Mesendoderm (in vitro differentiated cells): ENCODE data around the gene ADAM12.

Experiments
- DNase-seq: peaks from one replicate; pipeline ENCODE4 v3.0.0; 2013
- H2AK5ac ChIP-seq: 2 replicates; pipeline ENCODE4 v1.6.1; 2013; ENCODE audit warnings: low read length, inconsistent platforms
- H2BK120ac ChIP-seq: 2 replicates; pipeline ENCODE4 v1.6.1; 2013; ENCODE audit warnings: low read depth, mild to moderate bottlenecking, low read length, moderate library complexity, mixed read lengths
- H2BK15ac ChIP-seq: replicated peaks from 2 replicates; pipeline ENCODE4 v1.6.1; 2013; ENCODE audit warnings: low read depth, mild to moderate bottlenecking, moderate library complexity
- H2BK5ac ChIP-seq: 2 replicates; pipeline ENCODE4 v1.6.1; 2013; ENCODE audit warnings: low read length, inconsistent platforms
- H3K18ac ChIP-seq: 2 replicates; pipeline ENCODE4 v1.6.1; 2013; ENCODE audit warnings: mild to moderate bottlenecking, low read length, mixed read lengths
- H3K23ac ChIP-seq: one replicate; pipeline ENCODE4 v1.6.1; 2013; ENCODE audit warnings: low read length
- H3K27ac ChIP-seq: 2 replicates; pipeline ENCODE4 v1.5.1; 2013; ENCODE audit warnings: low read depth, mild to moderate bottlenecking, inconsistent platforms, low read length, moderate library complexity
- H3K27me3 ChIP-seq: 2 replicates; pipeline ENCODE4 v1.6.1; 2013; ENCODE audit warnings: low read length, control low read depth, mild to moderate bottlenecking, inconsistent platforms; ENCODE audit not compliant: insufficient read depth, poor library complexity
- H3K36me3 ChIP-seq: 2 replicates; pipeline ENCODE4 v1.6.1; 2013; ENCODE audit warnings: low read length, inconsistent platforms; ENCODE audit not compliant: control insufficient read depth, insufficient read depth
- H3K4ac ChIP-seq: one replicate; pipeline ENCODE4 v1.6.1; 2013; ENCODE audit warnings: low read depth, mild to moderate bottlenecking, low read length, moderate library complexity
- H3K4me1 ChIP-seq: 2 replicates; pipeline ENCODE4 v1.6.1; 2013; ENCODE audit warnings: low read depth, low read length, inconsistent platforms; ENCODE audit not compliant: control insufficient read depth
- H3K4me2 ChIP-seq: 2 replicates; pipeline ENCODE4 v1.6.1; 2013; ENCODE audit warnings: low read length
- H3K4me3 ChIP-seq: 2 replicates; pipeline ENCODE4 v1.5.1; 2013; ENCODE audit warnings: mild to moderate bottlenecking, low read length
- H3K56ac ChIP-seq: one replicate; pipeline ENCODE4 v1.6.1; 2013; ENCODE audit warnings: low read length
- H3K79me1 ChIP-seq: 2 replicates; pipeline ENCODE4 v1.6.1; 2013; ENCODE audit warnings: low read length, inconsistent platforms
- H3K79me2 ChIP-seq: 2 replicates; pipeline ENCODE4 v1.6.1; 2013; ENCODE audit warnings: mild to moderate bottlenecking, low read length; ENCODE audit not compliant: control insufficient read depth, insufficient read depth
- H3K9ac ChIP-seq: 2 replicates; pipeline ENCODE4 v1.6.1; 2013; ENCODE audit warnings: low read length, inconsistent platforms
- H4K5ac ChIP-seq: one replicate; pipeline ENCODE4 v1.6.1; 2013; ENCODE audit warnings: low read length
- H4K8ac ChIP-seq: one replicate; pipeline ENCODE4 v1.6.1; 2013; ENCODE audit warnings: low read depth, mild to moderate bottlenecking, control low read depth, low read length, moderate library complexity
- WGBS: extraction: QIAGEN DNeasy Blood & Tissue Kit; methylation state at CpG from one replicate; pipeline ENCODE4 v1.1.7; 2013; ENCODE audit warnings: low lambda C conversion rate, missing lambda C conversion rate; ENCODE audit not compliant: insufficient coverage; ENCODE audit errors: extremely low coverage; 5-methylcytosine and 5-hydroxymethylcytosine counted together

Gene ADAM12

DNA sequence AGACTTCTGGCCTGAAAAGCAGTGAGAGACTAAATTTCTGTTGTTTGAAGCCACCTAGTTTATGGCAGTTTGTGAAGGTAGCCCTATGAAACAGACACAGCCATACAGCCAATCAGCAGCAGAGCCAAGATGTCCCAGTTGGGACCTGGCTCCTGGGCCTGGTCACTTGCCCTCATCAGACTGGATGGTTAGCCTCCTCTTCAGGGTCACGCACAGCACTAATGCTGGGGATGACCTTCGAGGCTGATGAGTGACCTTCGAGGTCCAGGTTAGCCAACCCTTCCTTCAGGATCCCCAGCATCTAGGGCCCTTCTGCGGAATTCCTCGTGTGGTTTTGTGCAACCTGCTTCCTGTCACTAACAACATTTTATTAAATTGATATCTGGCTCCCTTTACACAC, 262.3 kb downstream of the ADAM12 start:
- no peak overlapping the region for H3K4ac ChIP-seq
- H2BK15ac ChIP-seq, result no peak overlapping the region
- no peak overlapping the region for H2BK5ac ChIP-seq
- no peaks in the 10 kb centered on the region for H3K27me3 ChIP-seq
- WGBS, result no CpG with 5 or more reads among the region's 5 CpGs
- H2BK120ac ChIP-seq, result no peak overlapping the region
- no peak overlapping the region for H3K4me3 ChIP-seq
- H3K23ac ChIP-seq, result no peak overlapping the region
- no peak overlapping the region for H4K8ac ChIP-seq
- H2AK5ac ChIP-seq, result no peak overlapping the region
- no peak for DNase-seq
- H3K9ac ChIP-seq, result no peak overlapping the region
- H4K5ac ChIP-seq, result no peak overlapping the region
- H3K56ac ChIP-seq, result no peak overlapping the region
- no peak overlapping the region for H3K18ac ChIP-seq
- H3K79me2 ChIP-seq, result no peaks in the 10 kb centered on the region
- H3K4me2 ChIP-seq, result no peak overlapping the region
- H3K4me1 ChIP-seq, result no peaks in the 10 kb centered on the region
- H3K36me3 ChIP-seq, result no peaks in the 10 kb centered on the region
- no peaks in the 10 kb centered on the region for H3K79me1 ChIP-seq
- H3K27ac ChIP-seq, result no peak overlapping the region

DNA sequence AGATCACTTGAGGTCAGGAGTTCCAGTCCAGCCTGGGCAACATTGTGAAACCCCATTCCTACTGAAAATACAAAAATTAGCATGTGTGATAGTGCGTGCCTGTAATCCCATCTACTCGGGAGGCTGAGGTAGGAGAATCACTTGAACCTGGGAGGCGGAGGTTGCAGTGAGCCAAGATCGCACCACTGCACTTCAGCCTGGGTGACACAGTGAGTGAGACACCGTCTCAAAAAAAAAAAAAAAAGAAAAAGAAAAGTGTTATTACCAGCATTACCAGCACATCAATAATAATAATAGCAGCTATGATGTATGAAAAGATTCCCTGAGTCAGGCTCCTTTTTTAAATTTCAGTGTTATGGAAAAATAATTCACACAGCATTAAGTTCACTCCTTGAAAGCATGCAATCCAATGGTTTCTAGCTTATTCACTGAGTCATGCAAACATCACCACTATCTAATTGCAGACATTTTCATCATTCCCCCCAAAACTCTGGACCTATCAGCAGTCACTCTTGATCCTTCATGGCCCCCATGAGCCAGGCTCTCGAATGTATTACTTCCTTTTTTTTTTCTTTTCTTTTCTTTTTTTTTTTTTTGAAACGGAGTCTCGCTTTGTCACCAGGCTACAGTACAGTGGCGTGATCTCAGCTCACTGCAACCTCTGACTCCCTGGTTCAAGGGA, 263.5 kb downstream of the ADAM12 start:
- Histone ChIP-seq H4K5ac (no peak overlapping the region), H3K18ac (no peak overlapping the region), H4K8ac (no peak overlapping the region), H2BK120ac (no peak overlapping the region), H3K79me1 (no peaks in the 10 kb centered on the region), H2BK5ac (no peak overlapping the region), H3K27ac (no peak overlapping the region), H3K4ac (no peak overlapping the region), H3K36me3 (no peaks in the 10 kb centered on the region), H3K79me2 (no peaks in the 10 kb centered on the region), H2AK5ac (no peak overlapping the region), H3K9ac (no peak overlapping the region), H3K4me3 (no peak overlapping the region), H2BK15ac (no peak overlapping the region), H3K23ac (no peak overlapping the region), H3K4me1 (no peaks in the 10 kb centered on the region), H3K56ac (no peak overlapping the region), H3K4me2 (no peak overlapping the region), H3K27me3 (no peaks in the 10 kb centered on the region)
- no peak for DNase-seq
- no CpG with 5 or more reads among the region's 9 CpGs for WGBS

DNA sequence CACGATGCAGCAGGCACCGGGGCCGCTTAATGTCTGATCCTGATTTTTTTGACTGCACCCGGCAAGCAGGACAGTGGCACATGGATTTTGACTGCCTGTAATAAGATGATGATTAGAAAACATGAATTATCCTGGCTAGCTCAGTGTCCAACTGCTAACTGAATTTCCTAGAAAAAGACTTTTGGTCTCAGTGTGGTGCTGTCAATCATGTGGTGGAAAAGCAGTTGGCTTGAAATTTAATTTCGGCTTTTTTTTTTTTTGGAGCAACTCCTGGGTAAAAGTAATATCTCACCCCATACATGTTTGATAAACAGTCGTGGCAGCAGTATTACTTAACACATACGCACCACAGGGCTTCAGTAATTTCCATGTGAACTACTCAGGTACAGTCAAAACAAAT, 264.2 kb downstream of the ADAM12 start:
- Histone ChIP-seq H3K79me2 (no peaks in the 10 kb centered on the region), H2BK15ac (no peak overlapping the region), H3K79me1 (no peaks in the 10 kb centered on the region), H2BK120ac (no peak overlapping the region), H4K8ac (no peak overlapping the region), H3K4me1 (no peaks in the 10 kb centered on the region), H3K18ac (no peak overlapping the region), H3K27ac (no peak overlapping the region), H3K4me2 (no peak overlapping the region), H2AK5ac (no peak overlapping the region), H3K9ac (no peak overlapping the region), H3K4ac (no peak overlapping the region), H2BK5ac (no peak overlapping the region), H3K4me3 (no peak overlapping the region), H4K5ac (no peak overlapping the region), H3K36me3 (no peaks in the 10 kb centered on the region), H3K56ac (no peak overlapping the region), H3K23ac (no peak overlapping the region), H3K27me3 (no peaks in the 10 kb centered on the region)
- no peak for DNase-seq
- WGBS, result no CpG with 5 or more reads among the region's 7 CpGs

DNA sequence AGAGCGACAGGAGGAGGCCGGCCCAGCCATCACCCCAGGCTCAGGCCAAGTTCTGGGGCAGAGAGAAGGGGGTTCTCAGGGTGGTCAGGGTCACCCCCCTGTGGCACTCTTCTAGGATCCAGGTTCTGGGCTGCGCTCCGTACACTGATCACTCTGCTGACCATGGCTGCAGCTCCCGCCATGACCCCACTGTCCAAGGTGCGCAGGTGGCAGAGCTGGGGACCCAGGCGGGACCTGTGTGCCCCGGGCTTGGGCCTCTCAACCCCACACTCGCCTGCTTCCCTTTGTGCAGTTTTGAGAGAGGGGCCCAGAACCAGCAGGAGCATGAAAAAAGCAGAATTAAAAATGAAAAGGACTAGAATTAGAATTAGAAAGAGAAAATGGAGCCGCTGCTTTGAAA, 264.8 kb downstream of the ADAM12 start:
- no peak overlapping the region for H2AK5ac ChIP-seq
- H3K79me2 ChIP-seq, result no peaks in the 10 kb centered on the region
- H3K4ac ChIP-seq, result no peak overlapping the region
- no peaks in the 10 kb centered on the region for H3K4me1 ChIP-seq
- no peak overlapping the region for H4K5ac ChIP-seq
- H3K56ac ChIP-seq, result no peak overlapping the region
- H2BK15ac ChIP-seq, result no peak overlapping the region
- no CpG with 5 or more reads among the region's 10 CpGs for WGBS
- H3K23ac ChIP-seq, result no peak overlapping the region
- H3K36me3 ChIP-seq, result no peaks in the 10 kb centered on the region
- H3K4me3 ChIP-seq, result no peak overlapping the region
- no peak overlapping the region for H3K27ac ChIP-seq
- H2BK5ac ChIP-seq, result no peak overlapping the region
- no peak overlapping the region for H4K8ac ChIP-seq
- no peaks in the 10 kb centered on the region for H3K27me3 ChIP-seq
- H2BK120ac ChIP-seq, result no peak overlapping the region
- H3K9ac ChIP-seq, result no peak overlapping the region
- H3K4me2 ChIP-seq, result no peak overlapping the region
- no peaks in the 10 kb centered on the region for H3K79me1 ChIP-seq
- DNase-seq, result no peak
- no peak overlapping the region for H3K18ac ChIP-seq

DNA sequence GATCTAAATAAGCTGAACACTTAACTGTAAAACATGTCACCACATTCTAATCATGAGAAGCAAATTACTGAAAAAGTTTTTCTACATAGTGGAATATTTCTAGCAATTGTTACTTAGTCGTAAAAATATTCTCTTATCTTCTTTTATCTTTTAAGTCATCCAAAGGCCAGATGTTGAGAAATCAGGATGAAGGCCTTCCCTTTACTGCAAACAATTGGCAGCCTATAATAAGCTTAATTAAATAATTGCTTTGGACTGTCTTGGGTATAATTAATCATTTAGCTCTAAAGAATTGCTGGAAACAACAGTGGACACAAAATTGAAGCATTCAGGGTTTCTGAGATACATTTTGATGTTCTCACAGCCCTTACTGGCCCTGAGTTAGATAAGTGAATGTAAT, 265.4 kb downstream of the ADAM12 start:
- Histone ChIP-seq H4K8ac (no peak overlapping the region), H3K79me1 (no peaks in the 10 kb centered on the region), H3K4me1 (no peaks in the 10 kb centered on the region), H2BK15ac (no peak overlapping the region), H2BK120ac (no peak overlapping the region), H2BK5ac (no peak overlapping the region), H3K27ac (no peak overlapping the region), H3K4me2 (no peak overlapping the region), H3K4me3 (no peak overlapping the region), H3K79me2 (no peaks in the 10 kb centered on the region), H3K36me3 (no peaks in the 10 kb centered on the region), H2AK5ac (no peak overlapping the region), H3K9ac (no peak overlapping the region), H3K56ac (no peak overlapping the region), H3K4ac (no peak overlapping the region), H4K5ac (no peak overlapping the region), H3K18ac (no peak overlapping the region), H3K23ac (no peak overlapping the region), H3K27me3 (no peaks in the 10 kb centered on the region)
- no CpG with 5 or more reads among the region's 1 CpG for WGBS
- no peak for DNase-seq

DNA sequence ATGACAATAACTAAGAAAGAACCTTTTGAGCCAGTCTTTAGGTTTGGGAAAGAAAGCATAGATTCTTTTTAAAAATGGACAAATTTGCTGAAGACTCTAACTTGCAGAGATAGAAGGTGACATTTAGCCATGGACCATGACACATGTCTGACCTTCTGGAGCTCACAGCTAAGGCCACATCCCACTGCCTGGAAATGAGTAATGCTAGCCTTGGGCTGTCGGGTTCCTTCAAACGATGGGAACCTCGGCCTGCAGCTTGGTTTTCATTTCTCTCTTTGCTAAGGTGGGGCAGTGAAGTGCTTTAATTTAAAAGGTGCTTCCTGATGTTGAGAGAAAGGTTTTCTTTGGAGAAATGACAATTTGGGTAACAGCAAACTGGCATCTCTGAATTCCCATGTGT, 268.7 kb downstream of the ADAM12 start:
- H3K23ac ChIP-seq, result no peak overlapping the region
- no peaks in the 10 kb centered on the region for H3K79me2 ChIP-seq
- H2BK120ac ChIP-seq, result no peak overlapping the region
- no peaks in the 10 kb centered on the region for H3K79me1 ChIP-seq
- H3K9ac ChIP-seq, result no peak overlapping the region
- no peak overlapping the region for H3K18ac ChIP-seq
- no peak overlapping the region for H3K56ac ChIP-seq
- no peak overlapping the region for H3K4me2 ChIP-seq
- no peaks in the 10 kb centered on the region for H3K27me3 ChIP-seq
- H3K36me3 ChIP-seq, result no peaks in the 10 kb centered on the region
- WGBS, result no CpG with 5 or more reads among the region's 3 CpGs
- no peak overlapping the region for H2AK5ac ChIP-seq
- no peak for DNase-seq
- H2BK5ac ChIP-seq, result no peak overlapping the region
- H3K4me1 ChIP-seq, result no peaks in the 10 kb centered on the region
- no peak overlapping the region for H4K5ac ChIP-seq
- H4K8ac ChIP-seq, result no peak overlapping the region
- H3K27ac ChIP-seq, result no peak overlapping the region
- no peak overlapping the region for H3K4me3 ChIP-seq
- H2BK15ac ChIP-seq, result no peak overlapping the region
- H3K4ac ChIP-seq, result no peak overlapping the region
